Right lobe of liver (tissue), 4 donors: ENCODE results near the gene OS9.

ENCODE experiments used
- POLR2A ChIP-seq: fragments of 450-650 bp; IDR thresholded peaks from one replicate; pipeline ENCODE4 v1.6.1; 2017; ENCODE audit warnings: antibody characterized with exemption, mild to moderate bottlenecking
- TF ChIP-seq, protein P1 (sequence below), 4 donors: fragments of 200-600 bp in 3 of 4; fragments of 450-650 bp in 1 of 4; IDR thresholded peaks; one replicate each; pipeline versions ENCODE4 v1.5.1 to v1.8.0; 2016 to 2022; ENCODE audit warnings: antibody characterized with exemption in 4 of 4, mild to moderate bottlenecking in 2 of 4
- donor health status: DM: no; HTN: no; CAD: no.
- donor health status: DM: no; HTN: no; CAD: no.
- donor health status: DM: no; HTN: yes; CAD: no.

DNA sequence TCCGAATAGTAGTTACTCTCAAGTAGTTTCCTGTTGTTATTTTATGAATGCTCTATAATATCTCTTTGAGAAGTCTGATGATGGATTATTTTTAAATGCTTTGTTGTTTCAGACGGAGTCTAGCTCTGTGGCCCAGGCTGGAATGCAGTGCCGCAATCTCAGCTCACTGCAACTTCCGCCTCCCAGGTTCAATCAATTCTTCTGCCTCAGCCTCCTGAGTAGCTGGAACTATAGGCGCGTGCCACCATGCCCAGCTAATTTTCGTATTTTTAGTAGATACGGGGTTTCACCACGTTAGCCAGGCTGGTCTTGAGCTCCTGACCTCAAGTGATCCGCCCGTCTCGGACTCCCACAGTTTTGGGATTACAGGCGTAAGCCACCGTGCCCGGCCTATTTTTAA lies 1.4 kb upstream of the OS9 start:
- TF ChIP-seq POLR2A, result no peak
- TF ChIP-seq, protein P1, sequence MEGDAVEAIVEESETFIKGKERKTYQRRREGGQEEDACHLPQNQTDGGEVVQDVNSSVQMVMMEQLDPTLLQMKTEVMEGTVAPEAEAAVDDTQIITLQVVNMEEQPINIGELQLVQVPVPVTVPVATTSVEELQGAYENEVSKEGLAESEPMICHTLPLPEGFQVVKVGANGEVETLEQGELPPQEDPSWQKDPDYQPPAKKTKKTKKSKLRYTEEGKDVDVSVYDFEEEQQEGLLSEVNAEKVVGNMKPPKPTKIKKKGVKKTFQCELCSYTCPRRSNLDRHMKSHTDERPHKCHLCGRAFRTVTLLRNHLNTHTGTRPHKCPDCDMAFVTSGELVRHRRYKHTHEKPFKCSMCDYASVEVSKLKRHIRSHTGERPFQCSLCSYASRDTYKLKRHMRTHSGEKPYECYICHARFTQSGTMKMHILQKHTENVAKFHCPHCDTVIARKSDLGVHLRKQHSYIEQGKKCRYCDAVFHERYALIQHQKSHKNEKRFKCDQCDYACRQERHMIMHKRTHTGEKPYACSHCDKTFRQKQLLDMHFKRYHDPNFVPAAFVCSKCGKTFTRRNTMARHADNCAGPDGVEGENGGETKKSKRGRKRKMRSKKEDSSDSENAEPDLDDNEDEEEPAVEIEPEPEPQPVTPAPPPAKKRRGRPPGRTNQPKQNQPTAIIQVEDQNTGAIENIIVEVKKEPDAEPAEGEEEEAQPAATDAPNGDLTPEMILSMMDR (IDR thresholded peaks at IDR 0.05), result no peak
